HG02870 (cell line): Measurements from ENCODE around the gene IL6ST.
"Not testable (repeated sequence)": the region's sequence is repeated elsewhere in the genome, so short reads cannot be mapped to it uniquely, and the experiment has no call there.

Experiments used
- ATAC-seq: cut with Tn5 transposase; IDR thresholded peaks from one replicate; pipeline ENCODE4 v1.9.1; 2021; ENCODE audit warnings: mild to moderate bottlenecking, moderate library complexity; ENCODE audit not compliant: unreplicated experiment

Gene IL6ST

DNA sequence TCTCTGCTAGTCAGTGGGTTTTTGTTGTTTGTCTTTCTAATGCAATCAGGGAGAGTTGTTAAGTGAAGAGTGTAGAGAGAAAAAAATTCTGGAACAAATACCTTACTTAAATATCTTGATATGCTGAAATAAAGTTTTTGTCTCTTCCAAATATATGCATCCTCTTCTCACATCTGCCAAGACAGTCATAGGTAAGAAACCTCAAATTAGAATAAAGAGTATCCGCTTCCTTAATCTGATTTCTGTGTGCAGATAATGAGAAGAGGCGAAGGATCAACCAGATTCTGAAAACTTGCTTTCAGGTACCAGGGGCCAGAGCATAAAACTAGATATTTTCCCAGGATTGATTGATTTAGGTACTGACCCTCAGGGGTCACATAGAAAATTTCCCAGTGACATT is 11.3 kb upstream of the IL6ST start:
- no peak for ATAC-seq

DNA sequence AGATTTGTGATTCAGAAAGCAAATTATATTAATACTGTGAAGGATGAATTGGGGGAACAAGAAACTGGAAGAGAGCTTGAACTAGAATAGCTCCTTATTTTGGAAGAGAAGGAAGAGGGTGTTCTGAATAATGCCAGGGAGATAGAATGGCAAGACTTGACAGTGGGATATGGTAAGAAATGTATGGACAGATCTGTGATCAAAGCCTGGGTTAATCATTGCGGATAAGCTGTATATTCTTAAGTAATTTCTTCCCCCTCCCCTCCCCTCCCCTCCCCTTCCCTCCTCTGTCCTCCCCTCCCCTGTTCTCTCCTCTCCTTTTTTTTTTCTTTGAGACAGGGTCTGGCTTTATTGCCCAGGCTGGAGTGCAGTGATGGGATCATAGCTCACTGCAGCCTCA is 10.1 kb upstream of the IL6ST start:
- ATAC-seq: no peak

DNA sequence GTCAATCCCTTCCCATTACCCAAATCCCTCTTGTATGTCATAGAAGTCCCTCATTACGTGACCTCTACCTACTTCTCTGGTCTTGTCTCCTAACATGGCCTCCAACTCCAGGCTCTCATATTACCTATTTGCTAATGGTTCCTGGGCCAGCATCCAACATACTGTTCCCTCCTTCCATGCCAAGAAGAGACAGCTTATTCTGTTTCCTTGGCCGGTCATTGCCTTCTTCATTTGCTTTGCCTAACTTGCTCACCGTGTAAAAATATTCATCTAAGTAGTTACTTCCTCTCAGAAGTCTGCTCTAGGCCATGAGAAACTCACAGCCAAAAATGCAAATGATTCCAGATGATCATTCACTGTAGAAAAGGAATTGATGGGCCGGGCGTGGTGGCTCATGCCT is 8.9 kb upstream of the IL6ST start:
- no peak for ATAC-seq

DNA sequence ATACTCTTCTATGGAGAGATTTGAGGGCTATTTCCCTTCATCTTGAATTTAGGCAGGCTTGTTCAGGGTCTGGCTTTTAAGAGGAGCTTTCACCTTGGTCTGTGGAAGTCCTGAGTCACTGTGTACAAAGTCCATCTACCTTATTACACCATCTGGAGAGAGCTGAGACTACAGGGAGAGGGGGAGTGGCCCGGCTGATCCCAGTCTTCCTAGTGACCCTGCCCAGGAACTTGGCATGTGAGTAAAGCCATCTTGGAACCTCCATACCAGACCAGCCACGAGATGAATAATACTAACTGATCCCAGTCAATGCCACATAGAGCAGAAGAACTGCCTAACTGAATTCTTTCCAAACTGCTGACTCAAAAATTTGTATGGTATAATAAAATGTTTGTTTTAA is 8.4 kb upstream of the IL6ST start:
- no peak for ATAC-seq

DNA sequence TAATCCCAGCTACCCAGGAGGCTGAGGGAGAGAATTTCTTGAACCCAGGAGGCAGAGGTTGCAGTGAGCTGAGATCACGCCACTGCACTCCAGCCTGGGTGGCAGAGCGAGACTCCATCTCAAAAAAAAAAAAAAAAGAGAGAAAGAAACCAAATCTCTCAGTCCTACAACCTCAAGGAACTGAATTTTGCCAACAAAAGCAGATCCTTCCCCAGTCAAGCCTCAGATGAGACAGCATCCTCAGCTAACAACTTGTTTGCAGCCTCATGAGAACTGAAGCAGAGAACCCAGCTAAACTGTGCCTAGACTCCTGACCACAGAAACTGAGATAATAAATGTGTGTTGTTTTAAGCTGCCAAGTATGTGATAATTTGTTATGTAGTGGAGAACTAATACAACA is 7.5 kb upstream of the IL6ST start:
- no peak for ATAC-seq

DNA sequence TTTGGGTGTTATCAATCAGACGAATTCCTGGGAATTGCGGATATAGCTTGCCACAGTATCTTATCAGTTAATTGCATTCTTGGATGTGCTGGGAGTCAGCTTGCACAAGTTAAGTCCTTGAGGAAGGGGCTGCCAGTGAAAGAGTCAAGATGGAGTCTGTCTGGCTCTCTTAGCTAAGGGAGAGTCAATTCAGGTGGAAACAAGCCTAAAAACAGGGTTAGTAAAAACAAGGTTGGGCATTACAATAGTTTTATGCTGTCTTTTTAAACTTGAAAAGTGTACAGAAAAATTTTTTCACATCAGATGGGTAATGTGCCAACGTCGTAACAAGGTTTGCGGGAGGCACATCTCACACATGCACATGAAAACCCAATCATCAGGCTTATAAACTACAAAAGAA is 5.5 kb upstream of the IL6ST start:
- ATAC-seq: not testable (repeated sequence)

DNA sequence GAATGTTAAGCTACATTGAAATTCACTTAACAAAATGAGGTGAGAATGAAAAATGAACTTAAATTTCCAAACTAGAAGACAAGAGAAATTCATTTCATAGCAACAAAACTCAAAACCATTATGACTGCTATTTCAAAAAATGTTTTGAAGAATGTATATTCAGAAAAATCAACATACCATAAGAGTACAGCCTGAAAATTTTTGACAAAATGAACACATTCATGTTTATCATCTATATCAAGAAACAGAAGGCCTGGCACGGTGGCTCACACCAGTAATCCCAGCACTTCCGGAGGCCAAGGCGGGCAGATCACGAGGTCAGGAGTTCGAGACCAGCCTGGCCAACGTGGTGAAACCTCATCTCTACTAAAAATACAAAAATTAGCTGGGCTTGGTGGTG is 4.2 kb upstream of the IL6ST start:
- no peak for ATAC-seq

DNA sequence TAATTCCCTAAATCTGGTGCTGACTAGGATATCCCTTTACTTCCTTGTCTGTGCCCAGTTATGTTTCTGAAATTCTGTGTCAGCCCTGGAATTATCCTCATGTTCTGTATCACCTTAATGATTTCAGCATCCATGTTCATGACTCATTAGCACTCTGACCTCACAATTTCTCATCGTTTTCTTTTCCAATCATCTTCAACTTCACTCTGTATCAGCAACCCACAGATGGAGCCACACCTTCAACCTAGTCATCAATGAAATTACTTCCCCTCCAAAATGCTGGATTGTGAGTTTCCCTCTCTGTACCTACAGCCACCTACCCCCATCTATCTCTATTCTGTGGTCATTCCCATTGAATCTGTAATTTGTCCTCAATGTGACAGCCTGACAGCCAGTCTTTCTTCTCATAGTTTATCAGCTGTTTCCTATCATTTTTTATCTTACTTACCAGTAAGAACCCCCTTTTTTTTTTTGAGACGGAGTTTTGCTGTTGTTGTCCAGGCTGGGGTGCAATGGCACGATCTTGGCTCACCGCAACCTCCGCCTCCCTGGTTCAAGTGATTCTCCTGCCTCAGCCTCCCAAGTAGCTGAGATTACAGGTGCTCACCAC is 3.1 kb upstream of the IL6ST start:
- ATAC-seq: no peak

DNA sequence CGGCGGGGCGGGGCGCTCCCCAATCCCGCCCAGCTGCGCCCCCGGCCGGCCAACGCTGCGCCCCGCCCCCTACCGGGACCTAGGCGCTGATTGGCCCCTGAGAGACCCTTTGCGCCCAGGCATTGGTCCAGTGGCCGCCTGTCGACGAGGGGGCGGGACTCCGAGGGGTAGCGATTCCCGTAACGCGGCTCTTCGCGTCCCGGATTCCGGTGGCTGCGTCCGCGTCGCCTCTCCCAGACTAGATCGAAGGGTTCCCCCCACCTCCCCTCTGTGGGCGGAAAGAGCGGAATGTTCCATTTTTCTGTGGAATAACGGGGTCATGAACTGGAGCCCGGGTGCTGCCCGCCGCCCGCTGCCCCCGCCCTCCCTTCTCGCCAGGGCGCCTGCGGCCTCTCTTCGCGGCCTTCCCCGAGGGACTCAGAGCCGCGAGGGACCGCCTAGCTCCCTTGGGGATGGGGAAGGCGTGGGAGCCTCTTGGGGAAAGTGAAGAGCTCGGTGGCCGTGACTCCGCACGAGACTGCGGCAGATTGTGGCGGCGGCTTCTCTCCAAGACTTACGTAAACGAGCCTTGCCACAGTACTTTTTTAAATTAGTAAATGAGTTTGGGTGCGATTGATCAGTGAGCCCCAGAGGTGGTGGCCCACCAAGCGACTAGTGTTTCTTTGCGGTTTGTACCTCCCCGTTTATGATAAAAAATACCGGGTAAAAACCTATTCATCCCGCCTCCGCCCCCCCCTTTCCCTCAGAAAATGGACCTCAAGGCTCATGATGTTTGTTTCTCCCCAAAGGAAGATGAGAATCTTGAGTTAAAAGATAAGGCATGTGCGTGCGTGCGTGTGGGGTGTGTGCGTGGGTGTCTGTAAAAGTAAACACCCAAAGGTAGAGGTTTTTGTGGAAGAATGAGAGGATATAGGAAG is 493 bp upstream of the IL6ST start:
- peak; percentile 97 for ATAC-seq

DNA sequence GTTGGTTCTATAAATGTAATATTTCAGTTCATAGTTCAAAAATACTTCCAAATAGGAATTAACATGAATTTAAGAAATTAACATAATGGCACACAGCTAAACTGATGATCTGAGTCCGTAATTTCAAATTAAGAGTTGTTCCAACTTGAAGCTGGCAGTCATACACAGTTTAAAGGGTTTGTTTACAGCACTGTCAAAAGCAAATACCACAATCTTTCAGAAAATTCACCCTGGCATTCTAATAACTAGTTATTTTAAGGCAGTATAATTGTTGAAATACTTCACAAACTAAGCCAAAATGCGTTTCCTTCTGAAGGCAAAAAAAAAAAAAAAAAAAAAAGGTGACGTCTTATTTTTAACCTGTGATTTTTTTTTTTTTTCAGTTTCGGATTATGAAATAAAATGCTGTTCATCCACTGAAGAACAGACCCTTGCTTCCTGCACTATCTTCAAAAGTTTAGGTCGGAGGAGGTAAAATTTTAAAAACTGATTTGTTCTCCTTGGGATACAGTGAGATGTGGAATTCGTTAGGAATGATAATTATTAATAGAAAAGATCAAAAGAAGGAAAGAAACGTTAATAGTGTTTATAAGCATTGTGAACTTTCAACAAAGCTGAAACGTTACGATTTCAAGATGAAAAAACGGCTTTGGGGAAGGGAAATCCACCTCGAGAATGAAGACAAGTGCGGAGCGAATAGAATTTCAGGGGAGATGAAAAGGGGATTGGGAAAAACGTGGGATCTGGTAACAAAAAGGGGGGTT is 850 bp downstream of the IL6ST start:
- ATAC-seq: no peak

DNA sequence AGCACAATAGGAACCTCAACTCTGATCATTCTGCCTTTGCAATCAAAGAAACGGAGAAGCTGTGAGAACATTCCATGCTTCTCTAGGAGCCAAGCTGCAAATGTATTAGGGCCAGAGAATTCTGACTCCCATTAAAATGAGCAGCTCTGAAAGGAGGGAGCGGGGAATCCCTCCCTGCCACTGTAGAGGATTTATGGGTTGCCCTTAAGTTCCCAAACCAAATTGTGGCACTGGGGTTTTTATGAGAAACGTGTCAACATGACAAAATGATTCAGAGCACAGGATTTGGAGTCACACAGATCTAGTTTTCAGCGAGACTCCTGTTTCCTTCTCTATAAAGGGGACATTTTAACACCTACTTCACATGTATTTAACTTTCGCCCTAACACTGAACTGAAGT is 1.8 kb downstream of the IL6ST start:
- no peak for ATAC-seq

DNA sequence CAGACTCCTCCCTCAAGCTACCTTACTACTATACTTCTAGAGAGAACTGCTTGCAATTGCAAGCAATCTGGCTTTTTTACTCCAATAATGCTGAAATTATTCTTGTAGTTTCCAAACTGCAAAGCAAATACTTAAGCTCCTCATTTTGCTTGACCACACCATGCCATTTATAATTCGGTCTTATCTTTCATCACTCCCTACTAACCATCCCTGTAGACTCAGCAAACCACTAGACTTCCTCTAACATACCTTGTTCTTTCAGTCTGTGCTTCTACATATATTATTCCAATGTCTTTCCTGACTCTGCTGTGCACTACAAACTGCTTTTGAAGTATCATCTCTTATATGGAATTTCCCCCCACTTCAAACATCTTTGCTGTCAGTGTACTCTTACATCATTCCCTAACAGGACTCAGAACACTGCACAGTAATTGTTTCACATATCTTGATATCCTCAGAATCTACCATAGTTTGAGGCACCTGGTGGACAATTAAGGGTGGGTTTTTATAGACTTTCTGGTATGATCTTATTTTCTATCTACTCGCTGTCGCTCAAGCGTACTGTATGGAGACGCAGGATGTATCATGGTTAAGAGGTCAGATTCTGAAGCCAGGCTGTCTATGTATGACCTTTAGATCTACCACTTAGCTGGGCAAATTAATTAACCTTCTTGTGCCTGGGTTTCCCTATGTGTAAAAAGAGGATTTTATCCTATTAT is 2.8 kb downstream of the IL6ST start:
- no peak for ATAC-seq

DNA sequence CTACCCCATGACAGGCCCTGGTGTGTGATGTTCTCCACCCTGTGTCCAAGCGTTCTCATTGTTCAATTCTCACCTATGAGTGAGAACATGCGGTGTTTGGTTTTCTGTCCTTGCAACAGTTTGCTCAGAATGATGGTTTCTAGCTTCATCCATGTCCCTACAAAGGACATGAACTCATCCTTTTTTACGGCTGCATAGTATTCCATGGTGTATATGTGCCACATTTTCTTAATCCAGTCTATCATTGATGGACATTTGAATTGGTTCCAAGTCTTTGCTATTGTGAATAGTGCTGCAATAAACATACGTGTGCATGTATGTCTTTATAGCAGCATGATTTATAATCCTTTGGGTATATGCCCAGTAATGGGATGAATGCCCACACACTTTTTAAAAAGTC is 3.9 kb downstream of the IL6ST start:
- not testable (repeated sequence) for ATAC-seq

DNA sequence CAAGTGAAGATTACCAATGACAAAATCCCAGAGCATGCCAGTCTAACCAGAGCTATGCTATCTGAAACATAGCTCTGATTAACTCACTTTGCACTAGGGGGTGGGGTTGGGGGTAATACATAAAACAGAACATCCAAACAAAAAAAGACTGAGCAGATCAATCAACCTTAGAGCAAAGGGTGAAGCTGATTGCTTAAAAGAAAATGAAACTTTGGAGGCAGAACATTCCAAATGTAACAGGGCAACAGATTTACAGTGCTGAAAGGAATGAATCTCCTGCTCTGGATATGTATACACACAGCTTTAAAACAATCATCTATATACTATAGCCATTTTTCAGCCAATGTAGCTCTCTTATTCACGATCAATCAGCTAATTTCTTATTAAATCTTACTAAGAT is 4.9 kb downstream of the IL6ST start:
- ATAC-seq: no peak

DNA sequence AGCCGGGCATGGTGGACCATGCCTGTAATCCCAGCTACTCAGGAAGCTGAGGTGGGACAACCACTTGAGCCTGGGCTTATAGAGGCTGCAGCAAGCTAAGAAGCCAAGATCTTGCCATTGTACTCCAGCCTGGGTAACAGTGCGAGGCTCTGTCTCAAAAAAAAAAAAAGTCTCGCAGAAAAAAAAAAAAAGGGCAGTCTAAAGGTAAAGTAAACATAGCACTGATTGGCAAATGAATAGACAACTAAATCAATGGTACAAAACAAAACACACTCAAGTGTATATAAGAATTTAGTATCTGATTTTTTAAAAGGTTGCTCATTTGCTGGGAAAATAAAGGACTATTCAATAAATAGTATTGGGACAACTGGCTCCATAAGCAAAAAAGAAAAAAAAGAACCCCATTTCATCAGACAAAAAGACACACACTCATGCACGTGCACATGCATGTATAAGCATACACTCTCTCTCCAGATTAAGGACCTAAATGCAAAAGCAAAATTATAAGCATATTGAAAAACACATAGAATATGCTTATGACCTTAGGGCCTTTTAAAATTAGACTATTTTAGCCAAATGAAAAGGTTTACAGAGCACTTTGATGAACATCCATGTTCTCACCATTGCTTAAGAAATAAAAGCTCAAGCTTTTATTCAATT is 5.7 kb downstream of the IL6ST start:
- no peak for ATAC-seq

DNA sequence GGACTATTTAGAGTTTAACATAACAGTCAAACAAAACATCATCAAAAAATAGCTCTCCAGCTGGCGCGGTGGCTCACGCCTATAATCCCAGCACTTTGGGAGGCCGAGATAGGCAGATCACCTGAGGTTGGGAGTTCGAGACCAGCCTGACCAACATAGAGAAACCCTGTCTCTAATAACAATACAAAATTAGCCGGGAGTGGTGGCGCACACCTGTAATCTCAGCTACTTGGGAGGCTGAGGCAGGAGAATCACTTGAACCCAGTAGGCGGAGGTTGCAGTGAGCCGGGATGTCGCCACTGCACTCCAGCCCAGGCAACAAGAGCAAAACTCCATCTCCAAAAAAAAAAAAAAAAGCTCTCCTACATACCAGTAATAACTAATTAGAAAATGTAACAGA is 6.3 kb downstream of the IL6ST start:
- not testable (repeated sequence) for ATAC-seq

DNA sequence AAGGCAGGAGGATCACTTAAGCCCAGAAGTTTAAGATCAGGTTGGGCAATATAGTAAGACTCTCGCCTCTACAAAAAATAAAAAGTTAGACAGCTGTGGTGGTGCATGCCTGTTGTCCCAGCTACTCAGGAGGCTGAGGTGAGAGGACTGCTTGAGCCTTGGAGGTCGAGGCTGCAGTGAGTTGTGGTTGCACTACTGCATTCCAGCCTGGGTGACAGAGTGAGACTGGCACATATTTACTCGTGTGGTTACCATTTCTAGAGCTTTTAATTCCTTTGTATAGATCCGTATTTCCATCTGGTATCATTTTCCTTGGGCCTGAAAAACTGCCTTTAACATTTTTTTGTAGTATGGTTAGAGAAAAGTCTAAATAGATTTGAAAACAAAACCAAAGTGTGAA is 7.8 kb downstream of the IL6ST start:
- ATAC-seq: no peak

DNA sequence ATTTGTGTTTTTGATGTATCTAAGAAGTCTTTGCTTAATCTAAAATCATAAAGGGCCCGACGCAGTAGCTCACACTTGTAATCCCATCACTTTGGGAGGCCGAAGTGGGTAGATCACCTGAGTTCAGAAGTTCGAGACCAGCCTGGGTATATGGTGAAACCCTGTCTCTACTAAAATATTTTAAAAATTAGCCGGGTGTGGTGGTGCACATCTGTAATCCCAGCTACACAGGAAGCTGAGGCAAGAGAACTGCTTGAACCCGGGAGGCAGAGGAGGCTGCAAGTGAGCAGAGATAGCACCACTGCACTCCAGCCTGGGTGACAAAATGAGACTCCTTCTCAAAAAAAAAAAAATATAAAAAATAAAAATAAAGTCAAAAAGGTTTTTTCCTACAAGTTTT is 9.6 kb downstream of the IL6ST start:
- no peak for ATAC-seq

DNA sequence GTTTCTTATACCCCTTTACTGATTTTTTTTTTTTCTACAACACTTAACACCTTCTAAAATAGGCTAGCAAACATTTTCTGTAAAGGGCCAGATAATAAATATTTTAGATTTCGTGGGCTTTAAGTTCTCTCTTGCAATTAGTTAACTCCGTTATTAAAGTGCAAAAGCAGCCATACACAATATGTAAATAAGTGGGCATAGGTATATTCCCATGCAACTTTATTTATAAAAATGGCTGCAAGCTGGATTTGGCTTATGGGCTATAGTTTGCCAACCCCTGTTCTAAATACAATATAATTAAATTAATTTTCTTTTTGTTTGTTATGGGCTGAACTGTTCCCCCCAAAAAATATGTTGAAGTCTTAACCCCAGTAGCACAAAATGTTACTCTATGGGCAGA is 10.8 kb downstream of the IL6ST start:
- no peak for ATAC-seq

DNA sequence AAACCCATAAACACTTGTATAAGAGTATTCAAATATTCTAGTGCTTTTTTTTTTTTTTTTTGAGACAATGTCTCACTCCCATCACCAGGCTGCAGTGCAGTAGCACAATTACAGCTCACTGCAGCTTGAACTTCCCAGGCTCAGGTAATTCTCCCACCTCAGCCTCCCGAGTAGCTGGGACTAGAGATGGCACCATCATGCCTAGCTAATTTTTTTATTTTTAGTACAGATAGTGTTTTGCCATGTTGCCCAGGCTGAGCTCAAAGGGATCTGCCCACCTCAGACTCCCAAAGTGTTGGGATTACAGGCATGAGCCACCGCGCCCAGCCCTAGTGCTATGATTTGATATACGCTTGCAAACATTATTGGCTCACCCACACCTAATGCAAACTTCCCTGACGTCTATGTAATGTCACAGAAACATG is 11.8 kb downstream of the IL6ST start:
- no peak for ATAC-seq

DNA sequence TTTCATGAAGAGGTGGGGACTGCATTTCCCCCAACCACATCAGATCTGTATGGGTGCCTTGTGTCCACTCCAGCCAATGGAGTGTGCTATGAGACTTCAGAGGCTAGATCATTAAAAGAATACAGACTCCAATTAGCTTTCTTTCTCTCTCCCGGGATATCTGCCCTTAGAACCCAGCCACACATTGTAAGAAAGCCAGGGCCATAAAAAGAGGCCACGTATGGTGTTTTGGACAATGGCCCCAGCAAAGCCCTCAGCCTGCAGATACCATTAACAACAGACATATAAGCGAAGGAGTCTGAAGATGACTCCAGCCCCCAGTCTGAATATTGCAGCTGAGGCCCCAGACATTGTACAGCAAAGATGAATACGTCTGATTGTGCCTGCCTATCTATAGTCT is 21.5 kb downstream of the IL6ST start:
- no peak for ATAC-seq
